GM19438 (cell line): ENCODE results near the gene BICDL2.

Experiments
- ATAC-seq: cut with Tn5 transposase; IDR thresholded peaks from one replicate; pipeline ENCODE4 v1.9.1; 2021; ENCODE audit warnings: low read depth; ENCODE audit not compliant: unreplicated experiment

The BICDL2 gene

DNA sequence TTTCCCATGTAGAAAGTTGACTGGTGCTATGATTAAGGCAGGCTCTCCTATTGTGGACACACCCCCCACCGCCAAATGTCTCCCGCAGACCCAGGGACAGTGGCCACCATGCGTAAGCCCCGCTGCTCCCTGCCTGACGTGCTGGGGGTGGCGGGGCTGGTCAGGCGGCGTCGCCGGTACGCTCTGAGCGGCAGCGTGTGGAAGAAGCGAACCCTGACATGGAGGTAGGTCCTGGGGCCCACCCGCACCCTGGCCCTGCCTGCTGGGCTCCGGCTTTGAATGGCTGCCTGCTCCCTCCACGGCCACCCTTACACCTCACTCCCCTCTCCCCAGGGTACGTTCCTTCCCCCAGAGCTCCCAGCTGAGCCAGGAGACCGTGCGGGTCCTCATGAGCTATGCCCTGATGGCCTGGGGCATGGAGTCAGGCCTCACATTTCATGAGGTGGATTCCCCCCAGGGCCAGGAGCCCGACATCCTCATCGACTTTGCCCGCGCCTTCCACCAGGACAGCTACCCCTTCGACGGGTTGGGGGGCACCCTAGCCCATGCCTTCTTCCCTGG, 13.3 kb upstream of the BICDL2 start:
- ATAC-seq = no peak

DNA sequence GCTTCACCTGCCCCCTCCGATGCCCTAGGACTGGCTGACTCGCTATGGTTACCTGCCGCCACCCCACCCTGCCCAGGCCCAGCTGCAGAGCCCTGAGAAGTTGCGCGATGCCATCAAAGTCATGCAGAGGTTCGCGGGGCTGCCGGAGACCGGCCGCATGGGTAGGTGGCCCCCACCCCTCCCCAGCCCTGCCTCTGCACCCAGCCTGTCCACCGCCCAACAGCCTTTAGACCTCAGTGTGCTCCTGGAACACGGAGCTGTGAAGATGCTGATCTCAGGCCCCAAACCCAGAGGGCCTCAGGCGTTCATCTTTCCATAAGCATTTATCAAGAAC, 10.6 kb upstream of the BICDL2 start:
- ATAC-seq = no peak

DNA sequence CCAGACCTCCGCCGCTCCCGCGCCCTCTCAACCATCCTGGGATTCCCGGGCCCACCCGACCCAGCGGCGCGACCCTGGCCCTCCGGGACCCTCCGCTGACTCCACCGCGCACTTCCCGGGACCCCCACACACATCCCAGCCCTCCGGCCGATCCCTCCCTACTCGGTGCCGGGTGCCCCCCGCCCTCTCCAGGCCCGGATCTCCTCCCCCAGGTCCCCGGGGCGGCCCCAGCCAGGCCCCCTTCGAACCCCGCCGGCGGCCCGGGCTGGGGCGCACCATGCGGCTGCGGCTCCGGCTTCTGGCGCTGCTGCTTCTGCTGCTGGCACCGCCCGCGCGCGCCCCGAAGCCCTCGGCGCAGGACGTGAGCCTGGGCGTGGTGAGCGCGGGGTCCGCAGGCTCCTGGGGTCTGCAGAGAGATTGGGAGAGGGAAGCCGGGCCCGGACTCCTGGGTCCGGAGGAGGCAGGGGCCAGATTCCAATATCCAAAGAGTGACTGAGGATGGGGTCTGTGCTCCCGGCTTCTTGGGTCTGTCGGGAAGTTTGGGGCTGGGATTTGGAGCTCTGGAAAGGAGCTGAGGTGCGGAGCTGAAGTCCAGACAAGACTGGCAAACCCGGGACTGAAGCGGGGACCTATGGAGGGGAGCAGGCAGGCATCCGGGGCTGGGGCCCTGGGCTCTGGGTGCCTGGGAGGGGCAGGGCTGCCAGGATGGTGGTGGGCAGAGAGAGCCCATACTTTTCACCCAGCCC, 10.1 kb upstream of the BICDL2 start:
- ATAC-seq = no peak

- ATAC-seq = no peak
Measured at GRCh38 chr16:3045758-3046640, 9.3 kb upstream of the BICDL2 start, which contains the start of gene MMP25. Gene MMP25, plus strand, starts transcription at chr16:3046561. Its CDS starts 357 bp downstream, at chr16:3046918.

- ATAC-seq = no peak
Measured at GRCh38 chr16:3044708-3045107, 8.0 kb upstream of the BICDL2 start.

DNA sequence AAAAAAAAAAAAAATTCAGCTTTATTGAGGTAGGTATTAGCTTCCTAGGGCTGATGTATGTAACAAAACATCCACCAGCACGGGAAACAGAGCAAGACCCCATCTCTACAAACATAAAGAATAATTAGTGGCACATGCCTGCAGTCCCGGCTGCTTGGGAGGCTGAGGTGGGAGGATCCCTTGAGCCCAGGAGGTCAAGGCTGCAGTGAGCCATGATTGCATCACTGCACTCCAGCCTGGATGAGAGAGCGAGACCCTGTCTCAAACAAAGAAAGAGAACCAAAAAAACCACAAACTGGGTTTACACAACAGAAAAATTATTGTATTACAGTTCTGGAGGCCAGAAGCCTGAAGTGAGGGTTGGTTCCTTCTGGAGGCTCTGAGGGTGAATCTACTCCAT, 5.6 kb upstream of the BICDL2 start:
- ATAC-seq = no peak

- no peak for ATAC-seq
Measured at GRCh38 chr16:3038896-3039295, 2.2 kb upstream of the BICDL2 start.

GRCh38 chr16:3038256-3038655, 1.5 kb upstream of the BICDL2 start:
- no peak for ATAC-seq

GRCh38 chr16:3035972-3036725, 595 bp downstream of the BICDL2 start:
- ATAC-seq = no peak

DNA sequence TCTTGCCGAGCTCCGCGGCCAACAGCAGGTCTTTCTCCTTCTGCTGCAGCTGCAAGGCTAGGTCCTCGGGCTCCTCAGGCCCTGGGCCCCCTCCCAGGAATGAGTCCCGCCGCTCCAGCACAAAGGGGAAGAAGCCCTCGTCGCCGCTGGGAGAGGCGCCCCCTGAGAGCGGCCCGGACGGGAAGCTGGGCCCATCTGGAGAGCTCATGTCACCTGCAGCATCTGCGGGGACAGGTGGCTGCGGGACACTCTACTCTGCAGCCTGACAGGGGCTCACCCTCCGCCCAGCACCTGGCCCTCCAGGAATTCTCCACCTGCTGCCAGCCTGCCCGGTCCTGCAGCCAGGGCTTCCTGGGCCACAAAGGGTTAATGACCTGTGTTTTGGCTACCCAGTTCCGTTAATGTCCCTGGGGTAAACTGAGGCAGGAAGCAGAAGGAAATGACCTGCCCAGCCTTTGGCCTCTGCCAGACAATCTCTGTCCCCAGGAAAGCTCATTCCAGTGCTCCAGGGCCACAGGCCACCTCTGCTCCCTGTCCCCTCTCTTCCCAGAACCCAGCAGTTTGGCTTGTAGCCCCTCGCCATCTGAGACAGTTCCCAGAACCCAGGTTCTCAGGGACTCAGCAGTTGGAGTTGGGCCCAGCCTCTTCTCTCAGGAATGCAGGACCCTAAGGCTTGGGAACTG, 1.3 kb downstream of the BICDL2 start:
- no peak for ATAC-seq

- ATAC-seq = no peak
Measured at GRCh38 chr16:3032624-3033023, 4.1 kb downstream of the BICDL2 start.

DNA sequence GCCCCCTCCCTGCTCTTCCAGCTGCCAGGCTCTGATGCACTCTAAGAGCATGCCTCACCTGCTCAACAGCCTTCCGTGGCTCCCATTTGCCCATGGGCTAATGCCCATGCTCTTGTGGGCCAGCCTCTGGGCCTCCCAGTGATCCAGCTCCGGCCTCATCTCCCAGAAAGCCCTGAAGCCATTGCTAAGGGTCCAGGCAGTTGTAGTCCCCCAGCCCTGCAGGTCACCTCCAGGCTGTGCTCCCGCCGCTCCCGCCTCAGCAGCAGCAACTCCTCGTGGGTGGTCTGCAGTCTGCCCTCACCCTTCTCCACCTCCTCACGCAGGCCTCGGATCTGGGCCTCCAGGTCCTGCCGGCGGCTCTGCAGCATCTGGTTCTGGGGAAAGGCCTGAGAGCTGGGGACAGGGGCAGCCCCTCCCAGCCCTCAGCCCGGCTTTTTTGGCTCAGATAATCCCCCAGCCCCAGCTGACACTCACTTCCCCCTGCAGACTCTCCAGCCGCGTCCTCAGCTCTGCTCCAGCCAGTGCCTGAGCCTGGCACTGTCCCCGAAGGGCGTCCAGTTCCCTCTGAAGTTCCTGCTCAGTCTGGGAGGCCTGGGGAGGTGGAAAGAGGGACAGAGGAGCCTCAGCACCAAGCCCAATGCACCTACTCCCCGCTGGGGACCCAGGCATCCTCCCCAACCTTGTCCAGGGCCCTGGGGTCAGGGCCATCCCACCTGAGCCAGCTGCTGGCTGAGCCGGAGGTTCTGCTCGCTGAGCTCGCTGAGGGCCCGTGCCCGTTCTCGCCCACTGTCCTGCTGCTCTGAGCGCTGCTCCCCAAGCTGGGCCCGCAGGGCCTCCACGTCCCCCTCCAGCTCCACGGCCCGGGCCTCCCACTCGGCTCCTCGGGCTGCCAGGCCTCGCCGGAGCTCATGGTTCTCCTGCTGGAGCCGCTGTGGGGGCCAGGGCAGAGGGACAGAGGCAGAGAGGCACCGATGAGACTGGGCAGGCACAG, 6.2 kb downstream of the BICDL2 start:
- no peak for ATAC-seq

DNA sequence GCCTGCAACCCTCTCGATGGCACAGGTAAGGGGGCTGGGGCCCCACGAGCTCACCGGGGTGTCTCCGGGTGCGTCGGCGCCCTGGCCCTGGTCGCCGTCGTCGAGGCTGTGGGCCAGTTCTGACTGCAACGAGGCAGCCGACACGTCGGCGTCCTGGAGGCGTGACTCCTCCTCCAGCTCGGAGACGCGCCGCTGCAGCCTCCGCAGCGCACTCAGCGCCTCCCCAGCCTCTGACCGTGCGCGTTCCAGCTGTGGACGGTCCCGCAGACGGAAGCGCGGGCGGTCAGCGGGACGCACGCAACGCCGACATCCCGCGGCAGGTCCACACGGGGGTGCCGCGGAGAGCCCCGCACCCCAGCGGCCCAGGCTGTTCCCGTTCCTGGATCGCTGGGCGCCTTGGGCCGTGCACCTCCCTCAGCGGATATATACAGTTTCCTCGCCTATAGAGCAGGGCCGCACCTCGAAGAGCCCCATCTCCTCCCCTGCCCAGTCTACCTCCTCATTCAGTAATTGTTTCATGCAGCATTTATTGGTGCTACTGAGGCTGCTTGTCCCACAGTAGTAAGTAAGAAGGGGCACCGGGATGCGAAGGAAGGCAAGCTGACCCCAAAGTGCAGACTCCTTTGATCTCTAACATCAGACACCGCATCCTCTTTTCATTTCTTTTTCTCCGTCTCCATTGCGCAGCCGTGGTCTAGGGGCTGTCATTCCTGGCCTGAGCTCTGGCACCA, 7.1 kb downstream of the BICDL2 start:
- no peak for ATAC-seq

DNA sequence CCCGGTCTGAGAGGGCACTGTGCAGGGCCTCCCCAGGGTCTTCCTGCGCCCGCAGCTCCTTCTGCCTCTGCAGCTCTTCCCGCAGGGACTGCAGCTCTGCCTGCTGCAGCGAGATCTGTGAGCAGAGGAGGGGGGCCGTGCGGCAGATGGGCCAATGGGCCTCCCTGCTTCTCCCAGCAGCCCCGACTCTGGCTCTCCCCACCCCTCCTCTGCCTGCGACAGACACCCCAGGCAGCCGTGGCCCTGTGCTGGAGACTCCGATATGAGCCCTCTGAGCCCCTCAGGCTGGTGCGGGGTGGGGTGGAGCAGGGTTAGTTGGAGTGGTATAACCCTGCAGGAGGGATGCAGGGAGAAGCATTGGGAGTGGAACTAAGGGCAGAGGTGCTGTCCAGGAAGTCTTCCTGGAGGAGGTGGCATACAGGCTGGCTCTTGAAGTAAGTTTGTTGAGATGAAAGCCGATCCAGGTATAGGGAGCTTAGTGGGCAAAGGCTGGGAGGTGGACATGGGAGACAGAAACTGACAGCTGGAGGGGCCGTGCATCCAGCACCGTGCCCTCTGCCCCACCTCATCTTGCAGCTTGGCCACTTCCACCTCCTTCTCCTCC, 7.9 kb downstream of the BICDL2 start:
- no peak for ATAC-seq

DNA sequence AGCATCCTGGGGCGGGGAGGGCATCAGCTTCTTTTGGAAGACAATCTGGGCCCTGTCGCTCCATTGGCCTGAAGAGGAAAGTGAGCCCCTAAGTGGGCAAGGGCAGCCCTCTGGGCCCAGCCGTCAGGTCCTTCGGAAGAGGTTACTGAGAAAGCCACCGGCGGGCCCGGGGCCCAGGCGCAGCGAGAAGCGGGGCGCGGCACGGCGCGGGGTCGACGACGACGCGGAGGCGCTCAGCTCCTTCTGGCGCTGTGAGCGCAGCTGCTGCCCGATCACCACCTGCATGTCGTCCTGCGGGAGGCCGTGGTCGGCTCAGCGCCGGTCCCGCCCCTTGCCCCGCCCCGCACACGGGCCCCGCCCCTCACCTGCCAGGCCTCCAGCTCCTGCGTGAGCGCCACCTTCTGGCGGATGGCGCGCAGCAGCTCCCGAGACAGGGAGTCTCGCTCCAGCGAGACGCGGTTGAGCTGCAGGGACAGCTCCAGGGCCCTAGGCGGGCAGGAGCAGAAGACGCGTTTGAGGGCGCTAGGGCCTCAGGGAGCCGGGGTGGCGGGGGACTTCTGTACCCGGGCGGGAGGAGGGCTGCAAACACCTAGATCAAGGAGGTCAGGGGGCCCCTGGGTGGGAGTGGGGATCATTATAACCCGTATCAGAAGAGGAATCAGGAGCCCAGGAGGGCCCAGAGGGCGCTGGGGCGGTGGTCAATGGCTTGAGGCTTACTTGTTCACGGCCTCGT, 8.6 kb downstream of the BICDL2 start:
- ATAC-seq = peak; percentile 38

GRCh38 chr16:3027489-3027795, 9.3 kb downstream of the BICDL2 start:
- no peak for ATAC-seq

DNA sequence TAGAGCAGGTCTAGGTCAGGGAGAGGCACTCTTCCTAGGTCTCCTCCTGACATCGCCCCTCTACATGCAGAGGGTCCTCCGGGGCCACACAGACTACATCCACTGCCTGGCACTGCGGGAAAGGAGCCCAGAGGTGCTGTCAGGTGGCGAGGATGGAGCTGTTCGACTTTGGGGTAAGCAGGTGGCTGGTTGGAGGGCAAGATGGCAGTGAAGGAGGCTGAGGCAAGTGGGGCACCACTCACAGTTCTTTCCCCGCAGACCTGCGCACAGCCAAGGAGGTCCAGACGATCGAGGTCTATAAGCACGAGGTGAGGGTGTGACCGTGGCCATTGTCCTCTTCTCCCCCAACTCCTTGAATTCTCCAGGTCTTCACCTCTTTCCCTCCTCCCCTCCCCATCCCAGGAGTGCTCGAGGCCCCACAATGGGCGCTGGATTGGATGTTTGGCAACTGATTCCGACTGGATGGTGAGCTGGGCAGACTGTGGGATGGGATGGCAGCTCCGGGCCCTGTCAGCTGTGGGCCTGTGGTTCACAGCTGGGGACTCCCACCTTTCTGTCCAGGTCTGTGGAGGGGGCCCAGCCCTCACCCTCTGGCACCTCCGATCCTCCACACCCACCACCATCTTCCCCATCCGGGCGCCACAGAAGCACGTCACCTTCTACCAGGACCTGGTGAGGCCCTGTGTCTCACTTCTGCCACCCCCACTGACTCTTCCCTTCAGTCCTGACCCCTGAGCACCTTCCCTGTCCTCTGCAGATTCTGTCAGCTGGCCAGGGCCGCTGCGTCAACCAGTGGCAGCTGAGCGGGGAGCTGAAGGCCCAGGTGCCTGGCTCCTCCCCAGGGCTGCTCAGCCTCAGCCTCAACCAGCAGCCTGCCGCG, 9.9 kb downstream of the BICDL2 start:
- no peak for ATAC-seq
